ENCODE results near the gene PPIP5K1.
A peak's percentile ranks its signal among the peaks of the same experiment; 100 is the strongest.

The PPIP5K1 gene

DNA sequence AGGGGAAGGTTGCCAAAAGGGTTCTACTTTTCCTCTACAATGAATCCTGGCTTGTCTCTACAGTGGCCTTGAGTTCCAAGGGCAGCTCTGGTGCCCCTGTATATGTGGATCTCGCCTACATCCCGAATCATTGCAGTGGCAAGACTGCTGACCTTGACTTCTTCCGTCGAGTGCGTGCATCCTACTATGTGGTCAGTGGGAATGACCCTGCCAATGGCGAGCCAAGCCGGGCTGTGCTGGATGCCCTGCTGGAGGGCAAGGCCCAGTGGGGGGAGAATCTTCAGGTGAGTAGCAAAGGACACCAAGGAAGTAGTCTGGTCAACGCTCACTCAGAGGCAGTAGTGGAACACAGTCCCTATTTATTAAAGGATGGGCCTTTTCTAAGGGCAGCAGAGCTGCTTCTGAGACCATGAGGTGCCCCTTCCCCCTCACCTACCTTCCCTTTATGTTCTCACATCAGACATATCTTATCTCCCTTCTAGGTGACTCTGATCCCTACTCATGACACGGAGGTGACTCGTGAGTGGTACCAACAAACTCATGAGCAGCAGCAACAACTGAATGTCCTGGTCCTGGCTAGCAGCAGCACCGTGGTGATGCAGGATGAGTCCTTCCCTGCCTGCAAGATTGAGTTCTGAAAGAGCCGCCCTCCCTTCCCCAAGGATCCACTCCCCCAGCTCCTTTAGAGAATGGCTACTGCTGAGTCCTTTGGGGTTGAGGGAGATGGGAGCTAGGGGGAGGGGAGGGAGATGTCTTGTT lies 60.2 kb downstream of the PPIP5K1 start:
- Histone ChIP-seq H3K36me3 (ENCODE audit: low read depth) (peaks cover 10% of the 10 kb centered on the region), H3K27ac (ENCODE audit: poor library complexity, severe bottlenecking) (no peak overlapping the region), H3K4me1 (ENCODE audit: insufficient read depth, poor library complexity, severe bottlenecking) (no peaks in the 10 kb centered on the region), H3K27me3 (ENCODE audit: insufficient read depth, poor library complexity, severe bottlenecking) (no peaks in the 10 kb centered on the region), H3K9me3 (ENCODE audit: severe bottlenecking) (no peaks in the 10 kb centered on the region), H3K4me3 (ENCODE audit: severe bottlenecking) (no peak overlapping the region)
- no peak for ATAC-seq (ENCODE audit: low read depth)
- TF ChIP-seq, protein P1, sequence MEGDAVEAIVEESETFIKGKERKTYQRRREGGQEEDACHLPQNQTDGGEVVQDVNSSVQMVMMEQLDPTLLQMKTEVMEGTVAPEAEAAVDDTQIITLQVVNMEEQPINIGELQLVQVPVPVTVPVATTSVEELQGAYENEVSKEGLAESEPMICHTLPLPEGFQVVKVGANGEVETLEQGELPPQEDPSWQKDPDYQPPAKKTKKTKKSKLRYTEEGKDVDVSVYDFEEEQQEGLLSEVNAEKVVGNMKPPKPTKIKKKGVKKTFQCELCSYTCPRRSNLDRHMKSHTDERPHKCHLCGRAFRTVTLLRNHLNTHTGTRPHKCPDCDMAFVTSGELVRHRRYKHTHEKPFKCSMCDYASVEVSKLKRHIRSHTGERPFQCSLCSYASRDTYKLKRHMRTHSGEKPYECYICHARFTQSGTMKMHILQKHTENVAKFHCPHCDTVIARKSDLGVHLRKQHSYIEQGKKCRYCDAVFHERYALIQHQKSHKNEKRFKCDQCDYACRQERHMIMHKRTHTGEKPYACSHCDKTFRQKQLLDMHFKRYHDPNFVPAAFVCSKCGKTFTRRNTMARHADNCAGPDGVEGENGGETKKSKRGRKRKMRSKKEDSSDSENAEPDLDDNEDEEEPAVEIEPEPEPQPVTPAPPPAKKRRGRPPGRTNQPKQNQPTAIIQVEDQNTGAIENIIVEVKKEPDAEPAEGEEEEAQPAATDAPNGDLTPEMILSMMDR (IDR thresholded peaks at IDR 0.05; ENCODE audit: poor library complexity, severe bottlenecking) = no peak
- DNase-seq (ENCODE audit: low spot score) = no peak

GRCh38 chr15:43529141-43529540 lies 60.9 kb downstream of the PPIP5K1 start:
- ATAC-seq (ENCODE audit: low read depth) (0 out of 3 replicates have a peak, but pooled peaks have one; percentile 7), DNase-seq (ENCODE audit: low spot score) (no peak)
- H3K36me3 ChIP-seq (ENCODE audit: low read depth) = peaks cover 4% of the 10 kb centered on the region
- no peaks in the 10 kb centered on the region for H3K9me3 ChIP-seq (ENCODE audit: severe bottlenecking)
- TF ChIP-seq, protein P1 (IDR thresholded peaks at IDR 0.05; ENCODE audit: poor library complexity, severe bottlenecking) = no peak
- H3K4me1 ChIP-seq (ENCODE audit: insufficient read depth, poor library complexity, severe bottlenecking) = no peaks in the 10 kb centered on the region
- H3K27ac ChIP-seq (ENCODE audit: poor library complexity, severe bottlenecking) = no peak overlapping the region
- no peak overlapping the region for H3K4me3 ChIP-seq (ENCODE audit: severe bottlenecking)
- H3K27me3 ChIP-seq (ENCODE audit: insufficient read depth, poor library complexity, severe bottlenecking) = no peaks in the 10 kb centered on the region

GRCh38 chr15:43528542-43529007 lies 61.4 kb downstream of the PPIP5K1 start:
- H3K4me3 ChIP-seq (ENCODE audit: severe bottlenecking) = no peak overlapping the region
- TF ChIP-seq, protein P1 (IDR thresholded peaks at IDR 0.05; ENCODE audit: poor library complexity, severe bottlenecking) = no peak
- no peaks in the 10 kb centered on the region for H3K4me1 ChIP-seq (ENCODE audit: insufficient read depth, poor library complexity, severe bottlenecking)
- H3K36me3 ChIP-seq (ENCODE audit: low read depth) = no peaks in the 10 kb centered on the region
- H3K9me3 ChIP-seq (ENCODE audit: severe bottlenecking) = no peaks in the 10 kb centered on the region
- ATAC-seq (ENCODE audit: low read depth) = no peak
- DNase-seq (ENCODE audit: low spot score) = no peak
- H3K27me3 ChIP-seq (ENCODE audit: insufficient read depth, poor library complexity, severe bottlenecking) = no peaks in the 10 kb centered on the region
- H3K27ac ChIP-seq (ENCODE audit: poor library complexity, severe bottlenecking) = no peak overlapping the region

GRCh38 chr15:43527802-43528541 lies 62.0 kb downstream of the PPIP5K1 start:
- Histone ChIP-seq H3K36me3 (ENCODE audit: low read depth) (no peaks in the 10 kb centered on the region), H3K27me3 (ENCODE audit: insufficient read depth, poor library complexity, severe bottlenecking) (no peaks in the 10 kb centered on the region), H3K4me3 (ENCODE audit: severe bottlenecking) (no peak overlapping the region), H3K4me1 (ENCODE audit: insufficient read depth, poor library complexity, severe bottlenecking) (no peaks in the 10 kb centered on the region), H3K9me3 (ENCODE audit: severe bottlenecking) (no peaks in the 10 kb centered on the region), H3K27ac (ENCODE audit: poor library complexity, severe bottlenecking) (no peak overlapping the region)
- ATAC-seq (ENCODE audit: low read depth) = 0 out of 3 replicates have a peak, but pooled peaks have one; percentile 4
- TF ChIP-seq, protein P1 (IDR thresholded peaks at IDR 0.05; ENCODE audit: poor library complexity, severe bottlenecking) = no peak
- no peak for DNase-seq (ENCODE audit: low spot score)
